Choroid plexus epithelial cell (primary cell): ENCODE measurements around the gene MED9.

Experiments used
- DNase-seq: peaks from one replicate; pipeline ENCODE4 v3.0.0-alpha.2; 2010; ENCODE audit warnings: low read depth
- H3K4me3 ChIP-seq: 2 replicates; pipeline ENCODE4 v1.5.1; 2011; ENCODE audit warnings: low read depth, mild to moderate bottlenecking, control low read depth, low read length, moderate library complexity
- TF ChIP-seq, protein P1 (sequence below): conservative IDR thresholded peaks from 2 replicates; pipeline ENCODE4 v1.5.1; 2011; ENCODE audit warnings: low read depth, mild to moderate bottlenecking, control low read depth, inconsistent platforms, low read length, moderate library complexity

MED9 gene

GRCh38 chr17:17513626-17514025 lies 36.8 kb downstream of the MED9 start:
- no peak for DNase-seq
- no peak overlapping the region for H3K4me3 ChIP-seq
- TF ChIP-seq, protein P1, sequence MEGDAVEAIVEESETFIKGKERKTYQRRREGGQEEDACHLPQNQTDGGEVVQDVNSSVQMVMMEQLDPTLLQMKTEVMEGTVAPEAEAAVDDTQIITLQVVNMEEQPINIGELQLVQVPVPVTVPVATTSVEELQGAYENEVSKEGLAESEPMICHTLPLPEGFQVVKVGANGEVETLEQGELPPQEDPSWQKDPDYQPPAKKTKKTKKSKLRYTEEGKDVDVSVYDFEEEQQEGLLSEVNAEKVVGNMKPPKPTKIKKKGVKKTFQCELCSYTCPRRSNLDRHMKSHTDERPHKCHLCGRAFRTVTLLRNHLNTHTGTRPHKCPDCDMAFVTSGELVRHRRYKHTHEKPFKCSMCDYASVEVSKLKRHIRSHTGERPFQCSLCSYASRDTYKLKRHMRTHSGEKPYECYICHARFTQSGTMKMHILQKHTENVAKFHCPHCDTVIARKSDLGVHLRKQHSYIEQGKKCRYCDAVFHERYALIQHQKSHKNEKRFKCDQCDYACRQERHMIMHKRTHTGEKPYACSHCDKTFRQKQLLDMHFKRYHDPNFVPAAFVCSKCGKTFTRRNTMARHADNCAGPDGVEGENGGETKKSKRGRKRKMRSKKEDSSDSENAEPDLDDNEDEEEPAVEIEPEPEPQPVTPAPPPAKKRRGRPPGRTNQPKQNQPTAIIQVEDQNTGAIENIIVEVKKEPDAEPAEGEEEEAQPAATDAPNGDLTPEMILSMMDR, result no peak

GRCh38 chr17:17514361-17514992 lies 37.7 kb downstream of the MED9 start:
- DNase-seq, result no peak
- H3K4me3 ChIP-seq, result no peak overlapping the region
- TF ChIP-seq, protein P1, result no peak

DNA sequence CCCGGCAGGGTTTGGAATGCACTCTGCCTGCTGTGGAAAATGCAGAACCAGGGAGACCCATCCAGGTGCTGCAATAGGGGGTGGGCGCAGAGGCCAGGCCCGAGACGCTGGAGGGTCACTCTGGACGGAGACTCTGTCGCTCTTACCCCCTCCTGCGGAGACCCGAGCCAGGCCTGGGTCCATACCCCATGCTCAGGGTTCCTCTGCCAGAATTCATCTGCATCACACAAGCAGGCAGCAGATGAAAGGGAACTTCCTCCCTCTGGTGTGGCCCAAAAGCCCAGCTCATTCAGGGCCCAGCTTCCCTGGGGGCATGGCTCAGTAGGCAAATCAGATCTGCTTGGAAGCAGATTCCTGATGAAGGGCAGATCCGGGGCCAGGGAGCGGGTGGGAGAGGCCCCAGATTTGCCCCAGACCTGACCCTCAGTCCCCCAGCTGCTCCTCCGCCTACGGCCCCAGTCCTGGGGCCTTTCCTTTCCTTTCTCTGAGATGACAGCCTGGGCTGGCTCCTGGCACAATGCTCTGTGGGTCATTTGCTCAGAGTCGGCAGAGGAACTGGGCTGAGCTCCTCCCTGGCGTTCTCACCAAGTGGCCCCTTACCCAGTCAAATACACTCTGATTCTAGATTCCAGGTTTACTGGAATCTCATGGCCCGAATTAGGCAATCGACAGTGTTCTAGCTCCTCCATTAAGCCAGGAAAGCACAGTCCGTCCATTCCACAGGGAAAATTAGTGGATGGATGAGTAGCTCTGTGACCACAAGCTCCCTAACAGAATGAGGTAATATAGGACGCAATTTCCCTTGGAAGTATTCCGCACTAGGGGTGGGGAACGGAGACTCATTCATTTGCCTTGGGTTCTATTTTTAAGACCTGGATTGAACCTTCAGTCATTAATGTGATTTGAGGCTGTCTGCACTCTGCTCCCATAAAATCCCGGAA lies 38.5 kb downstream of the MED9 start:
- H3K4me3 ChIP-seq, result no peak overlapping the region
- peak; percentile 24 for DNase-seq
- TF ChIP-seq, protein P1, result no peak

DNA sequence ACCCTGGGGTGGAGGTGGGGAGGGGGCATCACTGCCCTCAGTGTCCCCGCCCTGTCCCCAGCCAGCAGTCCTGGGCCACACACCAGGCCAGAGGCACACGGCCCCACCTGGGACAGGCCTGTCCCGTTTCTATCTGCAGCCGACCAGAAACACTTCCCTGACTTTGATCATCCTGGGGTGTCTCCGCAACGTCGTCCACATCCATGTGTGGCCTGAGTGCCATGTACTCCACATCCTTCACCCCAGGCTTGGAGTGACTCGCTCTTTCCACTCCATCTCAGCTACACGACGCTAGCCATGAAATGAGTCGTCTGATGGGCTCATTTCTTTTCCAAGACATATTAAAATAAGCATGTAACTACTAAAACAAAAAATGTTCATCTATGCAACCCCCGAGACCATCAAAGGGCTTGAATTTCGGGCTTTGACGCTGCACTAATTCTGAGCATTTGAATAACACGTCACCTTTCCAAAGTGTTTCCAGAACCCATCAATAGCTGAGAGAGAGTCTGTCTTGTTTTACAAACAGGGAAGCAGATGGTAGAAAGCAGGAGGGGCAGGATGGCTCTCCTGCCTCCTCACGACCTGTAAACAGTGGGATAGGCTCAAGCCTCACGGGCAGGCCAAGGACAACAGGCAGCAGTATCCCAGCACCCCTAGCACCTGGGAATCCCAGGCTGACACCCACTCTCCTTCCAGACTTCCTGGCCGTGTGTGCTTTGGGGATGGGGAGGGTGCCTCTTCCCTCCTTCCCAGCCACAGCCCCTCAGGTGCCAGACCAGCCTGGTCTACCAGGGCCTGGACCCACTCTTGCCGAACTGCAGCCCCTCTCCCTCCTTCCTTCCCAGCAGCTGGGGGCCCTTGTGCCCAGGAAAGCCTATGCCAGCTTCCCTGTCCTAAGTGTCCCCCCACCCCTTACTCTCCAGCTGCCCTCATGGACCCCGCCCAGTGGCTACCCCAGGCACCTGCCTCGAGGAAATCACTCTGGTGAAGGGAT lies 39.4 kb downstream of the MED9 start:
- no peak overlapping the region for H3K4me3 ChIP-seq
- DNase-seq, result peak; percentile 37
- TF ChIP-seq, protein P1, result no peak

DNA sequence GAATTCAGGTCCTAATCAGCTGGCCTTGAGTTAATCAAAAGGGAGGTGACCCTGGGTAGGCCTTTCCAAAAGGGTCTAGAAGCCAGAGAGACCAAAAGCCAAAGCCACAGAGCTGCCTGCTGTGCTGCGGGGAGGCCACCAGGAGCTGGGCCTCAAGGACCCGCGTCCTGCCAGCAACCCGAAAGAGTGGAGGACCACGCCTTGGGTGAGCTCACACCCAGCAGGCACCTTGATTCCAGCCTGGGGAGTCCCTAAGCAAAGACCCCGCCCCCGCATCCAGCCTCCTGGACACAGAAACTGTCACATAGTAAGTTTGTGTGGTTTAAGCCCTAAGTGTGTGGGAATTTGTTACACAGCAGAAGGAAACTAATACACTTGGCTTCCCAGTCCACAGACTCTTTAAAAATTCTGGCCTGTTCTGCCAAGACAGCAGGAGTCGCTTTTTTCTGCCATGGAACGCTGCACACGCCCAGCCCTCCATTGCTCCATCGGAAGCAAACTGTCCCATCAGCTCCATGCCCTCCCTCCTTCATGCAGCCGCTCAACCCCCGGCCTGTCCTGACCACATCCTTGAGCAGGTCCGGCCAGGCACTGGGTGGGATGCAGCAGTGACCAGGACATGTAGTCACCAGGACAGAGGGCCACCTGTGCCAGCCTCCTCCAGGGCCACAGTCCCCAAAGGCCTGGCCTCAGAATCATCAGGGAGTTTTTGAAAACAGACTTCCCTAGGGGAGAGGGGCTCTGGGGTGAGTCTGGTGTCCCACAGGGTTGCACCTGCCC lies 40.3 kb downstream of the MED9 start:
- no peak for DNase-seq
- TF ChIP-seq, protein P1, result no peak
- H3K4me3 ChIP-seq, result no peak overlapping the region

DNA sequence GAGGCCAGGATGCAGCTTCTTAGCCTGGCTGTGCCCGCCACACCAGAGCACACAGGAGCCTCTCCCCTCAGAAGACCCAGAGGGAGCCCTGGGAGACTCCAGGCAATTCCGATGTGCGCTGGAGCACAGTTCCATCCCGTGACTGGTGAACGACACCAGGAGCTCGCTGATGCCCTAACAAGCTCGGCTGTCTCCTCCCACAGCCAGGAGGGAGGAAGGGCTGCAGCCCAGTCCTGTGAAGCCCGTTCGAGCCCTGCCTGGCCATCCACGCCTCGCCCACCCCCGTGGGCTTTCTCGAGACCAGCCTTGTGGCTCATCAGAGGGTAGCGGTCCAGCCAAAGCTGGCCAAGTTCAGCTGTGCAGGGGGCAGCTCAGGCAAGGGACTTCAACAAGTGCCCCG lies 41.2 kb downstream of the MED9 start:
- H3K4me3 ChIP-seq, result no peak overlapping the region
- TF ChIP-seq, protein P1, result no peak
- no peak for DNase-seq
